ENCODE data around the gene GLDN.

Gene GLDN

DNA sequence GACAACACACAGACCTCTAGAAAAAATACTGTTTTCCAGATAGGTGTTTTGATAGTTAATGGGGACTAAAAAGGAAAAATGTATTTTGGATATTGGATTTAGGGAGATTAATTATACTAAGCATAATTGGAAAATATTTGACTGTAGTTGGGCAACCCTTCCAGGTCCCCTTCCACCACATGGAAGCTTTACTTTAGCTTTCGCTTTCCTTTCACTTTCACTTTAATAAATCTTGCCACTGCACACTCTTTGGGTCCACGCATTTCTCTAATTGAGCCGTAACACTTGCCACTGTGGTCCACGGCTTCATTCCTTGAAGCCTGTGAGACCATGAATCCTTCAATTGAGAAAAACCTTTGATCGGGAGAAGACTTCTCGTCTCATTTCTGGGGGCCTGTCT lies 15.5 kb downstream of the GLDN start:
- no peak overlapping the region for H3K9ac ChIP-seq
- no peak overlapping the region for H3K27ac ChIP-seq
- H3K4me1 ChIP-seq = no peaks in the 10 kb centered on the region
- no peak overlapping the region for H3K4me3 ChIP-seq (ENCODE audit: low read depth, low read length)
- H3K4me2 ChIP-seq (ENCODE audit: low read length) = no peak overlapping the region
- TF ChIP-seq, protein P1, sequence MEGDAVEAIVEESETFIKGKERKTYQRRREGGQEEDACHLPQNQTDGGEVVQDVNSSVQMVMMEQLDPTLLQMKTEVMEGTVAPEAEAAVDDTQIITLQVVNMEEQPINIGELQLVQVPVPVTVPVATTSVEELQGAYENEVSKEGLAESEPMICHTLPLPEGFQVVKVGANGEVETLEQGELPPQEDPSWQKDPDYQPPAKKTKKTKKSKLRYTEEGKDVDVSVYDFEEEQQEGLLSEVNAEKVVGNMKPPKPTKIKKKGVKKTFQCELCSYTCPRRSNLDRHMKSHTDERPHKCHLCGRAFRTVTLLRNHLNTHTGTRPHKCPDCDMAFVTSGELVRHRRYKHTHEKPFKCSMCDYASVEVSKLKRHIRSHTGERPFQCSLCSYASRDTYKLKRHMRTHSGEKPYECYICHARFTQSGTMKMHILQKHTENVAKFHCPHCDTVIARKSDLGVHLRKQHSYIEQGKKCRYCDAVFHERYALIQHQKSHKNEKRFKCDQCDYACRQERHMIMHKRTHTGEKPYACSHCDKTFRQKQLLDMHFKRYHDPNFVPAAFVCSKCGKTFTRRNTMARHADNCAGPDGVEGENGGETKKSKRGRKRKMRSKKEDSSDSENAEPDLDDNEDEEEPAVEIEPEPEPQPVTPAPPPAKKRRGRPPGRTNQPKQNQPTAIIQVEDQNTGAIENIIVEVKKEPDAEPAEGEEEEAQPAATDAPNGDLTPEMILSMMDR (IDR thresholded peaks at IDR 0.05) = no peak
- H3K36me3 ChIP-seq (ENCODE audit: control insufficient read depth, insufficient read depth, low read length) = no peaks in the 10 kb centered on the region
- H3K9me3 ChIP-seq (ENCODE audit: control insufficient read depth, low read length) = no peaks in the 10 kb centered on the region
- no peaks in the 10 kb centered on the region for H3K79me2 ChIP-seq
- no peak overlapping the region for H2AFZ ChIP-seq
- no peaks in the 10 kb centered on the region for H3K27me3 ChIP-seq (ENCODE audit: control insufficient read depth, insufficient read depth, low read length)

DNA sequence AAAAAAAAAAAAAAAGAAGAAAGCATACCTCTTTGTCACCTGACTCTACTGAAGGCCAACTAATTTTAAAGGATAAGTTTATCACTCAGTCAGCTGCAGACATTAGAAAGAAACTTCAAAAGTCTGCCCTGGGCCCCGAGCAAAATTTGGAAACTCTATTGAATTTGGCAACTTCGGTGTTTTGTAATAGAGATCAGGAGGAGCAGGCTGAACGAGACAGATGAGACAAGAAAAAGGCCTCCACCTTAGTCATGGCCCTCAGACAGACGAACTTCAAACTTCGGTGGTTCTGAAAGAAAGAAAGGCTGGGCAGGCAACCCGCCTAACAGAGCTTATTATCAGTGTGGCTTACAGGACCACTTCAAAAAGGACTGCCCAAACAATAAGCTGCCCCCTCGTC lies 18.5 kb downstream of the GLDN start:
- TF ChIP-seq, protein P1 (IDR thresholded peaks at IDR 0.05) = no peak

DNA sequence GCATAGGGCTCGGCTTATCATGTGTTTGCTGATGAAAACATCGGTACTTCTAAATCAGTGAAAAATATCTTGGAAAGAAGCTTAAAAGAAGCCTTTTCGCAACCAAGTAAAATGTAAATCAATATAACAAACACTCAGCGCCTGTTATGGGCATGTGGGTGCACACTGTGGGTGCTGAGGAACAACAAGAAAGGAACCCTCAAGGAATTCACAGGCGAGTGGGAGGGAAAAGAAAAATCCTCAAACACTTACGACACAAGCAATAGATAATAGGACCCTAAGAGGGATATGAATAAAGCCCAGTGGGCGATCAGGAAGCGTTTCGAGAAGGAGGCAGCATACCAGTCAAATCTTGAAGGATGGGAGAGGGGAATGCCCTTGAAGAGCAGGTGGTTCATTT lies 21.9 kb downstream of the GLDN start:
- no peak overlapping the region for H3K27ac ChIP-seq

More for the DNA sequence above, 18.5 kb downstream of the GLDN start:
- no peak overlapping the region for H3K9ac ChIP-seq
- no peaks in the 10 kb centered on the region for H3K27me3 ChIP-seq (ENCODE audit: control insufficient read depth, insufficient read depth, low read length)
- H3K4me2 ChIP-seq (ENCODE audit: low read length) = no peak overlapping the region
- H3K27ac ChIP-seq = no peak overlapping the region
- H3K4me1 ChIP-seq = no peaks in the 10 kb centered on the region
- no peaks in the 10 kb centered on the region for H3K79me2 ChIP-seq
- H3K36me3 ChIP-seq (ENCODE audit: control insufficient read depth, insufficient read depth, low read length) = no peaks in the 10 kb centered on the region
- no peak overlapping the region for H3K4me3 ChIP-seq (ENCODE audit: low read depth, low read length)
- no peaks in the 10 kb centered on the region for H3K9me3 ChIP-seq (ENCODE audit: control insufficient read depth, low read length)
- H2AFZ ChIP-seq = no peak overlapping the region

DNA sequence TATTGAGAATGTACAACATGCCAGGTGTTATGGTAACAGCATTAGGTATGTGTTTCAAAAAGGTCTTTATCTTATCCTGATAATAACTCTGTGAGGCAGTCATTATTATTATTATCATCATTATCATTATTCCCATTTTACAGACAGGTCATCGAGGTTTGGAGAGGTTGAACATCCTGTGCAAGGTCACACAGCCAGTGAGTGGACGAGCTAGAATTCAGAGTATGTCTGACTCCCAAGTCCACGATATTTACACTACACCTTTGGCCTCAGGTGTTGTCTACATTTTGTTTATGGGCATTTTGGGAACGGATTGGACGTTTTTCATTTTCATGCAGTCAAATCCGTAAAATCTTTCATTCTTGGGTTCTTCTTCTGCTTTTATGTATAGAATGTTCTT lies 24.0 kb downstream of the GLDN start:
- H3K9me3 ChIP-seq (ENCODE audit: control insufficient read depth, low read length) = no peaks in the 10 kb centered on the region
- H3K4me3 ChIP-seq (ENCODE audit: low read depth, low read length) = no peak overlapping the region
- H3K36me3 ChIP-seq (ENCODE audit: control insufficient read depth, insufficient read depth, low read length) = no peaks in the 10 kb centered on the region
- H3K27ac ChIP-seq = no peak overlapping the region
- TF ChIP-seq, protein P1 (IDR thresholded peaks at IDR 0.05) = no peak
- H3K4me1 ChIP-seq = no peaks in the 10 kb centered on the region
- no peaks in the 10 kb centered on the region for H3K27me3 ChIP-seq (ENCODE audit: control insufficient read depth, insufficient read depth, low read length)
- H3K4me2 ChIP-seq (ENCODE audit: low read length) = no peak overlapping the region
- no peaks in the 10 kb centered on the region for H3K79me2 ChIP-seq
- H2AFZ ChIP-seq = no peak overlapping the region
- no peak overlapping the region for H3K9ac ChIP-seq

More for the DNA sequence above, 21.9 kb downstream of the GLDN start:
- Histone ChIP-seq H3K79me2 (no peaks in the 10 kb centered on the region), H3K4me2 (ENCODE audit: low read length) (no peak overlapping the region), H3K27me3 (ENCODE audit: control insufficient read depth, insufficient read depth, low read length) (no peaks in the 10 kb centered on the region), H3K4me3 (ENCODE audit: low read depth, low read length) (no peak overlapping the region), H3K36me3 (ENCODE audit: control insufficient read depth, insufficient read depth, low read length) (no peaks in the 10 kb centered on the region), H3K9me3 (ENCODE audit: control insufficient read depth, low read length) (no peaks in the 10 kb centered on the region), H2AFZ (no peak overlapping the region), H3K4me1 (no peaks in the 10 kb centered on the region), H3K9ac (no peak overlapping the region)
- TF ChIP-seq, protein P1 (IDR thresholded peaks at IDR 0.05) = no peak

DNA sequence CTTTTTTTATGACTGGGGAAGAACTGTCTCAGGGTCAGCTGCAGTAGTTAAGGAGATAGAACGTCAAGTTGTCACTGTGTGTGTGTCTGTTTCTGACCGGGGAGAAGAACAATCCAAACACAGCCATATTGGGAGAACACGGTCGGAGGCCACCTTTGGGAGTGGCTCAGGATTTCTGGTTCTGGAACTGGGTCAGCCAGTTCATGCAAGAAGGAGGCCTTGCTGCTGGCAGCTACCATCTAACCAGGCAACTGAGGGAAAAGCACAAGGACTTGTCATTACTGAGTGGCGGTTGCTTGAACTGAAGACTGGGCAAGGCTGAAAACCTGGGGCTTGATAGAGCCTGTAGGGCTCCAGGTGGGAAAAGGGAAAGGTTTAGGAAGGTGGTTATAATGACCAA lies 24.6 kb downstream of the GLDN start:
- Histone ChIP-seq H3K9me3 (ENCODE audit: control insufficient read depth, low read length) (no peaks in the 10 kb centered on the region), H3K4me1 (no peaks in the 10 kb centered on the region), H3K9ac (no peak overlapping the region), H3K27me3 (ENCODE audit: control insufficient read depth, insufficient read depth, low read length) (no peaks in the 10 kb centered on the region), H3K4me3 (ENCODE audit: low read depth, low read length) (no peak overlapping the region), H3K79me2 (no peaks in the 10 kb centered on the region), H3K36me3 (ENCODE audit: control insufficient read depth, insufficient read depth, low read length) (no peaks in the 10 kb centered on the region), H2AFZ (no peak overlapping the region), H3K4me2 (ENCODE audit: low read length) (no peak overlapping the region), H3K27ac (no peak overlapping the region)
- TF ChIP-seq, protein P1 (IDR thresholded peaks at IDR 0.05) = no peak

Measured in parathyroid adenoma (tissue), 2 donors.